Measurements from ENCODE around the gene SLC26A1. TPM values are rescaled to one million over a fixed set of nuclear protein-coding genes. Genes with fewer than 3 reads are reported as not detected.

SLC26A1 gene
- total RNA-seq, 4 donors from 2014 or later = not detected

DNA sequence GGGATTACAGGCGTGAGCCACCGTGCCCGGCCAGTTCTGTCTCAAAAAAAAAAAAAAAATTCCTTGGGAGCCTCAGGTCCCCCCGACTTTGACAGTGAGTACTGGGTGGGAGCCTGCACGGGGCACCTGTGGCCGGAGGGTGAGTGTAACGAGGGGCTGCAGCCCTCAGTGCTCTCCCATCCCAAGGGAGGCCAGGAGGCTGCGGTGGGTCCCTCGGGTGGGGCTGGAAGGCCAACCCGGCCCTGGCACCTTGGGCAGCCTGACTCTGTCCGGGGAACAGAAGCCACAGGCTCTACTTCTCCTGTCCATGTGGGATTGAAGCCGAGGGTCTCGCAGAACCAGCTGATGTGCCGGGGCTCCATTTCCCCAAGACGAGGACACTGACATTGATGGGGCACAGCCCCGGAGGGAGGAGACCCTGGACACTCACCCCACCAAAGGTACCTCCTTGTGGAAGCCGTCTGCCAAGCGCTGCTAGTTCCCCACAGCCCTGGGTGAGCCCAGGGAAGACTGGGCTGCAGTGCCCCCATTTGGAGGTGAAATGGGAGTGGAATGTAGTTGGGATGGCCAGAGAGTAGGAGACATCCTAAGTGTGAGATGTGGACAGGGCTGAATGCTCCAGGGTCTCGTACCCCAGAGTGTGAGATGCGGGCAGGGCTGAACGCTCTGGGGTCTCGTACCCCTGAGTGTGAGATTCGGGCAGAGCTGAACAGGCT lies 2.3 kb upstream of the SLC26A1 start:
- Histone ChIP-seq H3K36me3 (peaks cover 0 to 14% of the 10 kb centered on the region in 2 donors), H3K27me3 (peaks cover 45% of the 10 kb centered on the region), H3K27ac (no peak overlapping the region), H3K4me1 (peaks cover 0 to 19% (median 11%) of the 10 kb centered on the region in 3 donors), H3K9me3 (no peaks in the 10 kb centered on the region), H3K4me3 (no peak overlapping the region)
- WGBS, 2 donors (ENCODE audit: low coverage in 1 of 2) = 82% methylated on average over 2 of the region's 23 CpGs; no CpG with 5 or more reads in 1 of the 2 donors
- no peak for ATAC-seq
- TF ChIP-seq CTCF (IDR thresholded peaks at IDR 0.05) = no peak

DNA sequence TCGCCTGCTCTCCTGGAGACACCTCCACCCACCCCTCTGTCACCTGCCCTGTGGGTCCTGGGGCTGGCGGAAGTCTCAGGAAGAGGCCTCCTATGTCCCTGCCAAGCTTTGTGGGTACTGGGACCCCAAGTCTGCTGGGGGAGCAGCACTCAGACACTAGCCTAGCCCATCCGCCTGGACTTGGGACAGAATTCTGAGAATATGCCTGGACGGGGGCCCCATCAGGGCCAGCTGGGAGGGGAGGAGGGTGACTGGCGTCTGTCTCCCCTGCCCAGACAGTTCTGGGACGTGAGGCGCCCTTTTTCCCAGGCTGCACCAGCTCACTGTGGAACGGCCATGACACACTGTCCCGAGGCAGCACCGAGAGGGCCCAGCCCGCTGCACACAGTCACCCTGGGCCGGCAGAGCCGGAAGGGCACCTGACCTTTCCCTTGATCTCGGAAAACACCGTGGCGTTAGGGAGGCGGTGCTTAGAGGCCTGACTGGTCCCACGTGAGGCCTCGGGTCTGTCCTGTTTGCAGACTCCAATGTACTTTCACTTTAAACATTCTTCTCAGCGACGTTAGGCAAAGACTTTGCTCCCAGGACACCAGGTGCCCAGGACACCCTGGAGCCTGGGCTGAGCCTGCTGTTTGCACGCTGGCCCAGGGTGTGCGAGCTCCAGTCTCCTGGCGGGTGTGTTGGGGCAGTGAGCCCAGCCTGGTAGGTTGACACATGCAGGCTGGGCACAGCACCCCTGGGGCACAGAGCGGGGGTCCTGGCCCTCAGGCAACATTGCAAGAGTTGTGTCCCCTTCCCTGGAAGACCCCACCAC lies 700 bp downstream of the SLC26A1 start:
- 71 to 100% methylated on average over 1 to 12 of the region's 25 CpGs for WGBS, 2 donors (ENCODE audit: low coverage in 1 of 2)
- Histone ChIP-seq H3K36me3 (peaks cover 0 to 31% of the 10 kb centered on the region in 2 donors), H3K4me1 (peaks cover 0 to 23% (median 11%) of the 10 kb centered on the region in 3 donors), H3K9me3 (no peaks in the 10 kb centered on the region), H3K27me3 (peaks cover 16% of the 10 kb centered on the region), H3K27ac (peak overlapping the region in 1 of 4 donors; percentile 9), H3K4me3 (peak overlapping the region in 1 of 2 donors; percentile 6)
- TF ChIP-seq CTCF (IDR thresholded peaks at IDR 0.05) (no peak), POLR2A (IDR thresholded peaks at IDR 0.05) (no peak), EP300 (IDR thresholded peaks at IDR 0.05) (no peak), POLR2AphosphoS5 (IDR thresholded peaks at IDR 0.05) (no peak)
- peak; percentile 40 for ATAC-seq

DNA sequence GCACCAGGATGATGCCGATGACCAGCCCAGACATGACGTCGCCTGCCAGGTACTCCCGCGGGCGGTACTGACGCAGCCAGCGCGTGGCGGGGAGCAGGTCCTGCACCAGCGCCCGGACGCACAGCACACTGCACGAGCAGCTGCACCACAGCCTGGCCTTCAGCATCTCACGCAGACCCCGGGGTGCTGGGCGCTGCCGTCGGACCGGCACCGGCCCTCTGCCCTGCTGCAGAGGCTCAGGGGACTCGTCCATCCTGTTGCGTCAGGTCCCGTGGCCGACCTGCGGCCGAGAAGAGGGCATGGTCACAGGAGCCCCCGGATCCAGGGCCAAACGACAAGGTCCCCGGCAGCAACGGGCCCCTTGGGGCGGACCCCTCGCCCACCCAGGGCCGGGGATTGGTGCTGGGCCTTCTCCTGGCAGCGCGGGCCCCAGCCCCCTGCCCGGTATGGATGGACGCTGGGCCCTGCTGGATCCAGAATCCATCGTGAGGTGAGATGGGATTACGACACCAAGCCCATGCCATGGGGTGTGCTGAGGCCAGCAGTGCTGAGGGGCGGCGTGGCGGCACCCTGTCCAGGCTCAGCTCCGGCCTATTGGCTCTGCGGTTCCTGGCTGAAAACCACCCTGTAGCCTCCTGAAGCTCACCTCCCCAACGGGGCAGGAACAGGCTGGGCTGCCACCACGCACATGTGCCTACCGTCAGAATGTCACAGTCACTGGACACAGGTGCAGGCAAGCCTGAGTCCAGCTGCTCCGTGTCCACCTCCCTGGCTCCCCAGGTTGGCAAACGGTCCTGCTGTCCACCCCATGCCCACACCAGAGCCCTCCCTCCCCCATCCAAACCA lies 1.5 kb downstream of the SLC26A1 start:
- Histone ChIP-seq H3K27ac (peak overlapping the region in 1 of 4 donors; percentile 9), H3K36me3 (peaks cover 0 to 31% of the 10 kb centered on the region in 2 donors), H3K4me3 (no peak overlapping the region), H3K4me1 (peaks cover 0 to 20% (median 9%) of the 10 kb centered on the region in 3 donors), H3K9me3 (no peaks in the 10 kb centered on the region), H3K27me3 (peaks cover 8% of the 10 kb centered on the region)
- no peak for ATAC-seq
- 68 to 92% methylated on average over 5 to 9 of the region's 50 CpGs for WGBS, 2 donors (ENCODE audit: low coverage in 1 of 2)
- TF ChIP-seq POLR2AphosphoS5 (IDR thresholded peaks at IDR 0.05) (no peak), EP300 (IDR thresholded peaks at IDR 0.05) (no peak), CTCF (IDR thresholded peaks at IDR 0.05) (no peak), POLR2A (IDR thresholded peaks at IDR 0.05) (no peak)

- TF ChIP-seq EP300 (IDR thresholded peaks at IDR 0.05) = no peak
- no peak for TF ChIP-seq CTCF (IDR thresholded peaks at IDR 0.05)
- no peak for TF ChIP-seq POLR2AphosphoS5 (IDR thresholded peaks at IDR 0.05)
- no peak for TF ChIP-seq POLR2A (IDR thresholded peaks at IDR 0.05)
- ATAC-seq = no peak
- no peaks in the 10 kb centered on the region for H3K9me3 ChIP-seq
- no peak overlapping the region for H3K27ac ChIP-seq
- H3K27me3 ChIP-seq = peaks cover under 1% of the 10 kb centered on the region
- H3K36me3 ChIP-seq = peaks cover 0 to 31% of the 10 kb centered on the region in 2 donors
- no peak overlapping the region for H3K4me3 ChIP-seq
- 80 to 90% methylated on average over 1 to 2 of the region's 26 CpGs for WGBS, 2 donors (ENCODE audit: low coverage in 1 of 2)
- H3K4me1 ChIP-seq = peaks cover 0 to 24% (median 17%) of the 10 kb centered on the region in 3 donors
Observed at GRCh38 chr4:990746-991367, 2.3 kb downstream of the SLC26A1 start.

Measured in gastroesophageal sphincter (tissue), 4 donors.